ENCODE measurements around the gene ANP32D. TPM values are rescaled to one million over a fixed set of nuclear protein-coding genes. Genes with fewer than 3 reads are reported as not detected.
A peak's percentile ranks its signal among the peaks of the same experiment; 100 is the strongest.
"Not testable (repeated sequence)": the region's sequence is repeated elsewhere in the genome, so short reads cannot be mapped to it uniquely, and the experiment has no call there.

The ANP32D gene
- total RNA-seq, 1 experiment from 2014 or later, result not detected

DNA sequence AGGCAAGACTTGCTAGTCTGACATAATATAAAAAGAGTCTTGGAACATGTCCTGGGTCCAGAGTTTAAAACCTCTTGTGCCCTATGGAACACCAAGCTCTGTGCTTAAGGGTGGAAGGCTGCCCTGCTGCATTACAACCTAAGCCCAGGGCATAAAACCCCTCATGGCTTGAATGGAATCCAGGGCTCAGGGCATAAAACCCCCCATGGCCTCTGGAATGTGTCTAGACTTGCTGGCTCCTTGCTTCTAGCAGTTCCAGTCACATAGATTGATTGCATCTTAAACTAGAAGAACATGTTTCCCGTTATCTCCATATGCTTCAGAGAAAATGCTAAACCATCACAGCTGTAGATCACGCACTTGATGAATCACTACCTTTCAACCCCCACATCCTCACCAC, 34.5 kb downstream of the ANP32D start:
- H3K27ac Mint-ChIP-seq (ENCODE audit: unreplicated experiment); H3K27me3 Mint-ChIP-seq (ENCODE audit: insufficient read depth, unreplicated experiment); POLR2A ChIA-PET: not testable (repeated sequence)

DNA sequence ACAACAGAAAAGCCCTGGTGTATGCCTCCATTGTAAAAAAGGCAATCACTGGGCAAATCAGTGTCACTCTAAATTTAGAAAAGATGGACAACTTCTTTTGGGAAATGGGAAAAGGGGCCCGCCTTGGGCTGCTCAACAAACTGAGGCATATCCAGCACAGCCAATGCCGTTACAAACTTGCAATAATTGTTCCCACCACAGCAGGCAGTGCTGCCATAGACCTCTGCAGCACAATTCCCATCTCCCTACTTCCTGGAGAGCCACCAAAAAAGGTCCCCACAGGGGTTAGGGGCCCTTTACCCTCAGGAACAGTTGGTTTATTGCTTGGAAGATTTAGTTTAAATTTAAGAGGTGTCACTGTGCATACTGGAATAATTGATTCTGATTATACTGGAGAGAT, 36.6 kb downstream of the ANP32D start:
- intact Hi-C loops (cut with micrococcal nuclease; ENCODE audit: unreplicated experiment), result no loop called here

More for the DNA sequence above, 34.5 kb downstream of the ANP32D start:
- H3K36me3 Mint-ChIP-seq (ENCODE audit: insufficient read depth, unreplicated experiment); H3K36me3 ChIP-seq (ENCODE audit: control insufficient read depth, insufficient read depth, low read length); H3K4me3 Mint-ChIP-seq (ENCODE audit: unreplicated experiment); intact Hi-C loops (cut with micrococcal nuclease; ENCODE audit: unreplicated experiment); CTCF ChIA-PET; BruUV-seq (replicated peaks); H3K27me3 ChIP-seq (replicated peaks; ENCODE audit: control insufficient read depth, insufficient read depth, low read length); H3K4me1 ChIP-seq; H3K4me3 ChIP-seq (ENCODE audit: low read depth, low read length); H3K9me3 ChIP-seq: not testable (repeated sequence)
- Mint-ChIP-seq H3K4me1 (ENCODE audit: low read depth, unreplicated experiment) (peaks cover 17% of the 10 kb centered on the region), H3K9me3 (ENCODE audit: unreplicated experiment) (peaks cover 19% of the 10 kb centered on the region)
- DNase-seq, result peak in 1 of 2 experiments; percentile 11

DNA sequence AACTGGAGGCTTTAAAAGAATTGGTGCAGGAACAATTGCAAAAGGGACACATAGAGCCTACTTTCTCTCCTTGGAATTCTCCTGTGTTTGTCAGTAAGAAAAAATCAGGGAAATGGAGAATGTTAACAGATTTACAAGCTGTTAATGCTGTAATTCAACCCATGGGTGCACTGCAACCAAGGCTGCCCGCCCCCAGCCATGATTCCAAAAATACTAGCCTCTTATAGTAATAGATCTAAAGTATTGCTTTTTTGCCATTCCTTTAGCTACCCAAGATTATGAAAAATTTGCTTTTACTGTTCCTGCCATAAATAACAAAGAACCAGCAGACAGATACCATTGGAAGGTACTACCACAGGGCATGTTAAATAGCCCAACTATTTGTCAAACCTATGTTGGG, 37.8 kb downstream of the ANP32D start:
- peaks cover 17% of the 10 kb centered on the region for H3K4me1 Mint-ChIP-seq (ENCODE audit: low read depth, unreplicated experiment)
- no TSS peak for BruUV-seq (replicated peaks)
- no peaks in the 10 kb centered on the region for H3K36me3 Mint-ChIP-seq (ENCODE audit: insufficient read depth, unreplicated experiment)
- H3K27ac Mint-ChIP-seq (ENCODE audit: unreplicated experiment), result no peak overlapping the region
- no peak overlapping the region for H3K4me3 Mint-ChIP-seq (ENCODE audit: unreplicated experiment)
- intact Hi-C loops (cut with micrococcal nuclease; ENCODE audit: unreplicated experiment), result no loop called here
- CTCF ChIA-PET, result no interaction called here
- no peak for DNase-seq
- H3K27me3 Mint-ChIP-seq (ENCODE audit: insufficient read depth, unreplicated experiment), result peaks cover 8% of the 10 kb centered on the region
- Histone ChIP-seq H3K36me3 (ENCODE audit: control insufficient read depth, insufficient read depth, low read length) (no peaks in the 10 kb centered on the region), H3K4me3 (ENCODE audit: low read depth, low read length) (no peak overlapping the region), H3K27me3 (replicated peaks; ENCODE audit: control insufficient read depth, insufficient read depth, low read length) (no peaks in the 10 kb centered on the region), H3K9me3 (peaks cover 4% of the 10 kb centered on the region), H3K4me1 (peaks cover 6% of the 10 kb centered on the region; the same call in 1 of the 2 replicates)
- POLR2A ChIA-PET, result no interaction called here
- H3K9me3 Mint-ChIP-seq (ENCODE audit: unreplicated experiment), result peaks cover 30% of the 10 kb centered on the region
- TF ChIP-seq, protein P1, sequence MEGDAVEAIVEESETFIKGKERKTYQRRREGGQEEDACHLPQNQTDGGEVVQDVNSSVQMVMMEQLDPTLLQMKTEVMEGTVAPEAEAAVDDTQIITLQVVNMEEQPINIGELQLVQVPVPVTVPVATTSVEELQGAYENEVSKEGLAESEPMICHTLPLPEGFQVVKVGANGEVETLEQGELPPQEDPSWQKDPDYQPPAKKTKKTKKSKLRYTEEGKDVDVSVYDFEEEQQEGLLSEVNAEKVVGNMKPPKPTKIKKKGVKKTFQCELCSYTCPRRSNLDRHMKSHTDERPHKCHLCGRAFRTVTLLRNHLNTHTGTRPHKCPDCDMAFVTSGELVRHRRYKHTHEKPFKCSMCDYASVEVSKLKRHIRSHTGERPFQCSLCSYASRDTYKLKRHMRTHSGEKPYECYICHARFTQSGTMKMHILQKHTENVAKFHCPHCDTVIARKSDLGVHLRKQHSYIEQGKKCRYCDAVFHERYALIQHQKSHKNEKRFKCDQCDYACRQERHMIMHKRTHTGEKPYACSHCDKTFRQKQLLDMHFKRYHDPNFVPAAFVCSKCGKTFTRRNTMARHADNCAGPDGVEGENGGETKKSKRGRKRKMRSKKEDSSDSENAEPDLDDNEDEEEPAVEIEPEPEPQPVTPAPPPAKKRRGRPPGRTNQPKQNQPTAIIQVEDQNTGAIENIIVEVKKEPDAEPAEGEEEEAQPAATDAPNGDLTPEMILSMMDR (IDR thresholded peaks at IDR 0.05; ENCODE audit: insufficient read depth in 1 of 2, low read depth in 1 of 2, low read length in 1 of 2, severe bottlenecking in 1 of 2, unreplicated experiment in 1 of 2), result no peak

More for the DNA sequence above, 36.6 kb downstream of the ANP32D start:
- Mint-ChIP-seq H3K27ac (ENCODE audit: unreplicated experiment) (no peak overlapping the region), H3K27me3 (ENCODE audit: insufficient read depth, unreplicated experiment) (peaks cover 2% of the 10 kb centered on the region), H3K4me3 (ENCODE audit: unreplicated experiment) (no peak overlapping the region), H3K9me3 (ENCODE audit: unreplicated experiment) (peaks cover 22% of the 10 kb centered on the region), H3K4me1 (ENCODE audit: low read depth, unreplicated experiment) (peaks cover 17% of the 10 kb centered on the region), H3K36me3 (ENCODE audit: insufficient read depth, unreplicated experiment) (no peaks in the 10 kb centered on the region)
- H3K27me3 ChIP-seq (replicated peaks; ENCODE audit: control insufficient read depth, insufficient read depth, low read length), result no peaks in the 10 kb centered on the region
- no peaks in the 10 kb centered on the region for H3K36me3 ChIP-seq (ENCODE audit: control insufficient read depth, insufficient read depth, low read length)
- TF ChIP-seq, protein P1 (IDR thresholded peaks at IDR 0.05; ENCODE audit: insufficient read depth in 1 of 2, low read depth in 1 of 2, low read length in 1 of 2, severe bottlenecking in 1 of 2, unreplicated experiment in 1 of 2), result no peak
- CTCF ChIA-PET, result no interaction called here
- peaks cover 4% of the 10 kb centered on the region for H3K9me3 ChIP-seq
- H3K4me3 ChIP-seq (ENCODE audit: low read depth, low read length), result no peak overlapping the region
- no peak for DNase-seq
- peaks cover 6% of the 10 kb centered on the region; the same call in 1 of the 2 replicates for H3K4me1 ChIP-seq
- BruUV-seq (replicated peaks), result no TSS peak
- POLR2A ChIA-PET, result no interaction called here

GRCh38 chr12:48512855-48513254, 40.5 kb downstream of the ANP32D start:
- DNase-seq, result no peak
- H3K4me3 Mint-ChIP-seq (ENCODE audit: unreplicated experiment), result no peak overlapping the region
- POLR2A ChIA-PET, result no interaction called here
- no peaks in the 10 kb centered on the region for H3K4me1 ChIP-seq
- no peaks in the 10 kb centered on the region for H3K36me3 ChIP-seq (ENCODE audit: control insufficient read depth, insufficient read depth, low read length)
- H3K27me3 ChIP-seq (replicated peaks; ENCODE audit: control insufficient read depth, insufficient read depth, low read length), result no peaks in the 10 kb centered on the region
- H3K36me3 Mint-ChIP-seq (ENCODE audit: insufficient read depth, unreplicated experiment), result no peaks in the 10 kb centered on the region
- H3K27me3 Mint-ChIP-seq (ENCODE audit: insufficient read depth, unreplicated experiment), result peaks cover 8% of the 10 kb centered on the region
- BruUV-seq (replicated peaks), result no TSS peak
- H3K4me1 Mint-ChIP-seq (ENCODE audit: low read depth, unreplicated experiment), result peaks cover under 1% of the 10 kb centered on the region
- H3K9me3 ChIP-seq, result peaks cover 6% of the 10 kb centered on the region
- TF ChIP-seq, protein P1 (IDR thresholded peaks at IDR 0.05; ENCODE audit: insufficient read depth in 1 of 2, low read depth in 1 of 2, low read length in 1 of 2, severe bottlenecking in 1 of 2, unreplicated experiment in 1 of 2), result no peak
- no peak overlapping the region for H3K4me3 ChIP-seq (ENCODE audit: low read depth, low read length)
- no peak overlapping the region for H3K27ac Mint-ChIP-seq (ENCODE audit: unreplicated experiment)
- intact Hi-C loops (cut with micrococcal nuclease; ENCODE audit: unreplicated experiment), result no loop called here
- peaks cover 13% of the 10 kb centered on the region for H3K9me3 Mint-ChIP-seq (ENCODE audit: unreplicated experiment)
- CTCF ChIA-PET, result no interaction called here
